Karpas-422 (cell line): ENCODE measurements around the gene ALOXE3. TPM values are rescaled to one million over a fixed set of nuclear protein-coding genes. Genes with fewer than 3 reads are reported as not detected.

Experiments used
- DNase-seq: peaks from one replicate; pipeline ENCODE4 v3.0.0-alpha.2; 2015
- H2AFZ ChIP-seq: fragments of 200-600 bp; sonication (generic); 2 replicates; pipeline ENCODE4 v1.6.1; 2014; ENCODE audit warnings: antibody characterized with exemption, low read length, mixed read lengths
- H3K27ac ChIP-seq: fragments of 200-600 bp; sonication (generic); 2 replicates; pipeline ENCODE4 v1.5.1; 2014; ENCODE audit warnings: mild to moderate bottlenecking, low read length, moderate library complexity
- H3K27me3 ChIP-seq: fragments of 200-600 bp; sonication (generic); 2 replicates; pipeline ENCODE4 v1.6.1; 2014; ENCODE audit warnings: low read length, mixed read lengths
- H3K36me3 ChIP-seq: fragments of 200-600 bp; sonication (generic); 2 replicates; pipeline ENCODE4 v1.6.1; 2014; ENCODE audit warnings: low read length, mixed read lengths; ENCODE audit not compliant: insufficient read depth
- H3K4me1 ChIP-seq: fragments of 200-600 bp; sonication (generic); 2 replicates; pipeline ENCODE4 v1.6.1; 2014; ENCODE audit warnings: mild to moderate bottlenecking, low read length, mixed read lengths
- H3K4me2 ChIP-seq: fragments of 200-600 bp; sonication (generic); 2 replicates; pipeline ENCODE4 v1.6.1; 2014; ENCODE audit warnings: low read length, low read depth, mild to moderate bottlenecking; ENCODE audit not compliant: poor library complexity, severe bottlenecking
- H3K4me3 ChIP-seq: fragments of 200-600 bp; sonication (generic); 2 replicates; pipeline ENCODE4 v1.5.1; 2014; ENCODE audit warnings: mild to moderate bottlenecking, antibody characterized with exemption, low read length, mixed read lengths
- H3K79me2 ChIP-seq: fragments of 200-600 bp; sonication (generic); 2 replicates; pipeline ENCODE4 v1.6.1; 2014; ENCODE audit warnings: mild to moderate bottlenecking, low read length, mixed read lengths
- H3K9ac ChIP-seq: fragments of 200-600 bp; sonication (generic); 2 replicates; pipeline ENCODE4 v1.6.0; 2014; ENCODE audit warnings: low read length
- H3K9me2 ChIP-seq: fragments of 200-600 bp; sonication (generic), shearing (Covaris generic); replicated peaks from 2 replicates; pipeline ENCODE4 v1.6.0; 2014; ENCODE audit warnings: mild to moderate bottlenecking, low read length, moderate library complexity; ENCODE audit not compliant: insufficient read depth
- H3K9me3 ChIP-seq: fragments of 300-700, 200-600 bp; sonication (generic); 2 replicates; pipeline ENCODE4 v1.6.1; 2014; ENCODE audit warnings: low read length, mixed read lengths
- H4K20me1 ChIP-seq: fragments of 200-600 bp; sonication (generic); 2 replicates; pipeline ENCODE4 v1.6.1; 2014; ENCODE audit warnings: mild to moderate bottlenecking, antibody characterized with exemption, low read length, low read depth; ENCODE audit not compliant: insufficient read depth
- total RNA-seq: library from RNA; depleted of rRNA; stranded (reverse); fragments of >200 nt; shearing (Covaris generic); gene quantifications from 2 replicates; pipeline ENCODE4 v1.2.3, GENCODE V29; 2014; ENCODE audit warnings: low replicate concordance

ALOXE3 gene
- total RNA-seq, 1 experiment from 2014 or later = not detected

DNA sequence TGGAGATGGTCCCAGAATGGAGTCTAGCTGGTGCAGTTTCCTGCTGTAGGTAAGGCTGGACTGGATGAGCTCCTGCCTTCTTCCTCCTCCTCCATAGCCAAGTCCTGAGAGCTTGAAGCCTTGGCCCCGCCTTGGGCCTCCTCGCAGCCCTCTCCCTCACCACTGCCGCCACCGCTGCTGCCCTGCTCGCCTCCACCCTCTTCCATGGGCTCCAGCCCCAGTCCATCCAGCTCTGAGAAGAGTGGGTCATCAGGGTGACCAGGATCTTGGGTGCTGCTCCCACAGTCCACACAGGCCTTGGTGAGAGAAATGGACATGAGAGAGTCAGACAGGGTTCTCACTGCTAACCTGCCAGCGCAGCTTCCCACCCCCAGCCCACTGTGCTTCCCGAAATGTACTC is 22.7 kb upstream of the ALOXE3 start:
- Histone ChIP-seq H2AFZ (no peak overlapping the region), H4K20me1 (no peaks in the 10 kb centered on the region), H3K27ac (no peak overlapping the region), H3K4me2 (no peak overlapping the region), H3K27me3 (no peaks in the 10 kb centered on the region), H3K9me2 (no peaks in the 10 kb centered on the region), H3K36me3 (no peaks in the 10 kb centered on the region), H3K4me1 (peaks cover 18% of the 10 kb centered on the region), H3K79me2 (no peaks in the 10 kb centered on the region), H3K9me3 (no peaks in the 10 kb centered on the region), H3K4me3 (no peak overlapping the region), H3K9ac (no peak overlapping the region)
- no peak for DNase-seq

DNA sequence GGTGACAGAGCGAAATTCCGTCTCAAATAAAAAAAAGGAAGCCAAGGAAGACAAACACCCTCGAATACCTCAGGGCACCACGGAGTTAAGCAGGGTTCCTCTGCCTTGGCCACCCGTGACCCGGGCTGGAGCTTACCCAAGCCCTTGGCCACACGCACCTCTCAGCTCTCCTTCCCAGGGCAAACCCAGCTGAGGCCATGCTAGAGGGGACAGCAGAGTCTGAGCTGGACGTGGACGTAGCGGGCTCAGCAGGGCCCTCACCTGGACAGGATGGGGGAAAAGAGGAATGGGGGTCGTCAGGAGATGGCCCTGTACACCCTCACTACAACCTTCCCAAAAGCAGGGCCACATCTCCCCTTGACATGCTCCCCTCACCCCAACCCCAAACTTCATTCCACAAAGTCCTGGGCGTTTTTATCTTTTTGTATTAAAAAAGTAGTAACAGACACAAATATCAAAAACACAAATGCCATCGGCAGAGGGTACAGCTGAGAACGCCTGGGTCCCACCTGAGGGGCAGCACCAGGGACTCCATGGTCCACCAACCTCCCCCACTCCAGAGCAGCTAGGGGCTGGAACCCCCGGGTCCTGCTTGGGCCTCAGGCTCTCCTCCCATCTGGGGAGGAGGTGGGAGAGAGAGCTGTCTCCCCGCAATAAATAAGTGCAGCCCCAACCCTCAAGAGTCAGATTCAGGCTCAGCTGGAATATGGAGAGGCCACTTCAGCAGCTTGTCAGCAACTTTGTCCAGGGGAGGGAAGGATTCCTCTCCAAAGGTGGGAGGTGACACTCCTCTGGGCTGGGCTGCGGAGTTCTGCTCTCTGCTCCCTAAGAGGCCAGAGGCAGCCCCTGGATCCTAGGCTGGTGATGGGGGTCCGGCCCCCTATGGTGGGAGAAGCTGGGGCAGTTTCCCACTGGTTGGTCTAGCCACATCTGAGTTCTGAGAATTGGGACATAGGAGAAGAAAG is 22.0 kb upstream of the ALOXE3 start:
- H3K27me3 ChIP-seq = no peaks in the 10 kb centered on the region
- DNase-seq = no peak
- no peaks in the 10 kb centered on the region for H3K9me3 ChIP-seq
- no peaks in the 10 kb centered on the region for H3K36me3 ChIP-seq
- H3K79me2 ChIP-seq = no peaks in the 10 kb centered on the region
- peaks cover 18% of the 10 kb centered on the region for H3K4me1 ChIP-seq
- no peak overlapping the region for H3K4me2 ChIP-seq
- no peaks in the 10 kb centered on the region for H4K20me1 ChIP-seq
- H3K9me2 ChIP-seq = no peaks in the 10 kb centered on the region
- no peak overlapping the region for H3K9ac ChIP-seq
- no peak overlapping the region for H3K4me3 ChIP-seq
- H3K27ac ChIP-seq = no peak overlapping the region
- H2AFZ ChIP-seq = no peak overlapping the region

DNA sequence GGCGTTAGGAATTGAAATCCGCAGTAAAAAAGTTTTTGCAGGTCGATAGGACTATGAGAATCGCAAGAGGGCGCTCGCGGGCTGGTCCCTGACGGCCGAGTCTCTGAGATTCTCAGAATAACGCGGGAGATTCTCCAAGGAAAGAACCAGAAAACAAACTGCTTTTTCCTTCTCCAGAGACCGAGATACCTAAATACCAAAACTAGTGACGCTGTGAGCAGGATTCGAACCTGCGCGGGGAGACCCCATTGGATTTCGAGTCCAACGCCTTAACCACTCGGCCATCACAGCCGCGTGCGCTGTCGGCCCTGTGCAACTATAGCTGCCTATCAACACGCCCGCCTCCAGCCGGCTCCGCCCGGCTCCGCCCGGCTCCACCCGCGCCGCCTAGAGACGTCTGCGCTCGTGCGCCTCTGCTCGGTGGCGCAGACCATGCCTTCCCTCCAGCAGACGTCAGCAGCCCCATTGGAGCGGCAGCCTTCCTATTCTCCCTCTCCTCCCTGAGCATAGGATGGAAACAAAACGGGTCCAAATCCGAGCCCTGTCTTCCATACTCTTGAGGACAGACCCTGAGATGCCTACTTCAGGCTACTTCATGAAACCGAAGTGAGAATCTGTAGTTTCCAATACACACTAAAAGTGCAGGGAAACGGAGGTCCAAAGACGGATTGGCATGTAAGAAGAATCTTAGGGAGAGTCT is 20.5 kb upstream of the ALOXE3 start:
- Histone ChIP-seq H3K9me3 (no peaks in the 10 kb centered on the region), H3K27me3 (no peaks in the 10 kb centered on the region), H3K36me3 (no peaks in the 10 kb centered on the region), H3K9me2 (no peaks in the 10 kb centered on the region), H3K79me2 (no peaks in the 10 kb centered on the region), H3K27ac (peak overlapping the region; percentile 49; the same call in 1 of the 2 replicates), H3K9ac (peak overlapping the region; percentile 68), H3K4me1 (peaks cover 18% of the 10 kb centered on the region), H3K4me3 (peak overlapping the region; percentile 69), H4K20me1 (no peaks in the 10 kb centered on the region), H3K4me2 (peak overlapping the region; percentile 85), H2AFZ (peak overlapping the region; percentile 94)
- DNase-seq = peak; percentile 99

DNA sequence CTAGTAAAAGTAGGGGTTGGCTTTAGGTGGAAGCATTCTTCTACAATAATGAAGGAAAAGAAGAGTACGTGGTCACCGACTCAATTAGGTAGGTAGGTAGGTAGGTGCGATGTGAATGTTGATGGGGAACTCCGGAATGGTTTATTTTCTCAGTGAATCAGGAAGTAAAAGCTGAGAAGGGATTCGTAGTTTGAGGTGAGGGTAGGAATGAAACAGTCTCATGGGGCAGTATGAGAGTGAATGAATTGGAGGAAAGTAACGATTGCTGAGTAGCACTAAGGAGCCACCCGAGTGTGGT is 20.0 kb upstream of the ALOXE3 start:
- Histone ChIP-seq H3K27ac (no peak overlapping the region), H3K9ac (peak overlapping the region; percentile 58), H3K36me3 (no peaks in the 10 kb centered on the region), H3K4me2 (peak overlapping the region; percentile 85), H2AFZ (peak overlapping the region; percentile 48; the same call in 1 of the 2 replicates), H3K27me3 (no peaks in the 10 kb centered on the region), H3K79me2 (no peaks in the 10 kb centered on the region), H4K20me1 (no peaks in the 10 kb centered on the region), H3K4me3 (peak overlapping the region; percentile 69), H3K4me1 (peaks cover 18% of the 10 kb centered on the region), H3K9me2 (no peaks in the 10 kb centered on the region), H3K9me3 (no peaks in the 10 kb centered on the region)
- DNase-seq = no peak

DNA sequence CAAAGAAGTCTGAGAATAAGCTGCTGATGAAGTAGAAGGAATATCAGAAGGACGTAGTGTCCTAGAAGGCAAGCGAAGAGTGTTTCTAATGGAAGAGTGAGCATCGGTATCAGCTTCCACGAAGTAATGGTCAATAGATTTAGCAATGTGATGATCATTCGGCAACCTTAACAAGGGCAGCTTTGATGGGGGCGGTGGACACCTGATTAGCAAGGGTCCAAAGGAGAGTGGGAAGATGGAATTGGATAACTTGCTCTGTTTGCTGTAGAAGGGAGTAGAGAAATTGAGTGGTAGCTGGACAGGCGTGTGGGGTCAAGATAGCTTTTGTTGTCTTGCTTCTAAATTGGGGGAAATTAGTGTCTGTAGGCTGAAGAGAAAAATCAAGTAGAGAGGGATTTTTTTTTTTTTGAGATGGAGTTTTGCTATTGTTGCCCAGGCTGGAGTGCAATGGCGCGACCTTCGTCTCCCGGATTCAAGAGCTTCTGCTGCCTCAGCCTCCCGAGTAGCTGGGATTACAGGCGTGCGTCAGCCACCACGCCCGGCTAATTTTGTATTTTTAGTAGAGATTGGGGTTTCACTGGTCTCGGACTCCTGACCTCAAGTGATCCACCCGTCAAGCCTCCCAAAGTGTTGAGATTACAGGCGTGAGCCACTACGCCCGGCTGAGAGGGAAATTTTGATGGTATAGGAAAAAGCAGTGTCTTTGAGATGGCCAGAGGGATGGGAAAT is 19.5 kb upstream of the ALOXE3 start:
- Histone ChIP-seq H4K20me1 (no peaks in the 10 kb centered on the region), H3K27me3 (no peaks in the 10 kb centered on the region), H3K36me3 (no peaks in the 10 kb centered on the region), H2AFZ (peak overlapping the region; percentile 48; the same call in 1 of the 2 replicates), H3K27ac (no peak overlapping the region), H3K79me2 (no peaks in the 10 kb centered on the region), H3K4me1 (peaks cover 18% of the 10 kb centered on the region), H3K9me2 (no peaks in the 10 kb centered on the region), H3K9ac (peak overlapping the region; percentile 58), H3K9me3 (no peaks in the 10 kb centered on the region), H3K4me3 (peak overlapping the region; percentile 69), H3K4me2 (peak overlapping the region; percentile 85)
- no peak for DNase-seq

DNA sequence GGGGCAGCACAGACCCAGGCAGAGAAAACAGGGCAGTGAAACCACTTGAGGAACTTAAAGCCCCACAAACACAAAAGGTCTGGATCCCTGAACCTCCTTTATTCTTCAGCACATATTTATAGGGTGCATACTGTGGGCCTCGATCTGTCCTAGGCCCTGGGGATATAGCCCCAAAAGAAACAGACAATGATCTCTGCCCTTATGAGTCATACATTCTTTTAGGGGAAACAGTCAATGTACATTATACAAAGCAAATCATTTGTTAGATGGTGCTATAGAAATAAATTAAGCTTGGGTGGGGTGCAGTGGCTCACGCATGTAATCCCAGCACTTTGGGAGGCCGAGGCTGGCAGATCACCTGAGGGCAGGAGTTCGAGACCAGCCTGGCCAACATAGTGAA is 15.6 kb upstream of the ALOXE3 start:
- Histone ChIP-seq H3K4me1 (peaks cover 11% of the 10 kb centered on the region), H3K9me3 (no peaks in the 10 kb centered on the region), H3K9me2 (no peaks in the 10 kb centered on the region), H3K27ac (no peak overlapping the region), H3K27me3 (no peaks in the 10 kb centered on the region), H3K79me2 (no peaks in the 10 kb centered on the region), H3K9ac (no peak overlapping the region), H3K4me3 (no peak overlapping the region), H2AFZ (no peak overlapping the region), H3K4me2 (no peak overlapping the region), H3K36me3 (no peaks in the 10 kb centered on the region), H4K20me1 (no peaks in the 10 kb centered on the region)
- no peak for DNase-seq

DNA sequence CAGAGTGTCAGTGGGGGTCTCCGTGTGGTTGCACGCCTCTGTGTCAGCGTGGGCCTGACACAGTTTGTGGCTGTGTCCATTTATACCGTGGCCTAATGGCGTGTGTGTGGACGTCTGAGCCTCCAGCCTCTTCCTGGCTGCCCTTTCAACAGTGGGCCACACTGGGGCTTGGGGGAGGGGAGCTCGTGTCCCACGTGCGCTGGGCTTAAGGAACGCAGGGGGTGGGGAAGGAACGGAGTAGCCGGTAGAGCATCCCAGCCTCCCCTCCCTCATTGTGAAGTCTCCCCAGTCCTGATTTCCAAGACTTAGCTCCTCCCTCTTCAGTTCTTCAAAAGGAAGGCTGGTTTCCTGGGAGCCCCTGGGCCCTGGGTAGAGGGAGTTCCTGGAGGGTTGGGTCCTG is 15.1 kb upstream of the ALOXE3 start:
- H3K9me2 ChIP-seq = no peaks in the 10 kb centered on the region
- peaks cover 12% of the 10 kb centered on the region for H3K4me1 ChIP-seq
- H3K9me3 ChIP-seq = no peaks in the 10 kb centered on the region
- H3K4me2 ChIP-seq = no peak overlapping the region
- H3K9ac ChIP-seq = no peak overlapping the region
- no peak overlapping the region for H2AFZ ChIP-seq
- DNase-seq = no peak
- H4K20me1 ChIP-seq = no peaks in the 10 kb centered on the region
- no peak overlapping the region for H3K27ac ChIP-seq
- no peaks in the 10 kb centered on the region for H3K27me3 ChIP-seq
- no peaks in the 10 kb centered on the region for H3K79me2 ChIP-seq
- no peaks in the 10 kb centered on the region for H3K36me3 ChIP-seq
- no peak overlapping the region for H3K4me3 ChIP-seq
